ENCODE results near the gene NTM. TPM values are rescaled to one million over a fixed set of nuclear protein-coding genes. Genes with fewer than 3 reads are reported as not detected.
"Not testable (repeated sequence)": the region's sequence is repeated elsewhere in the genome, so short reads cannot be mapped to it uniquely, and the experiment has no call there.

NTM gene
- total and polyA plus RNA-seq, 9 donors, result 0.16 to 8.5 (median 0.55) TPM; not detected in 3

DNA sequence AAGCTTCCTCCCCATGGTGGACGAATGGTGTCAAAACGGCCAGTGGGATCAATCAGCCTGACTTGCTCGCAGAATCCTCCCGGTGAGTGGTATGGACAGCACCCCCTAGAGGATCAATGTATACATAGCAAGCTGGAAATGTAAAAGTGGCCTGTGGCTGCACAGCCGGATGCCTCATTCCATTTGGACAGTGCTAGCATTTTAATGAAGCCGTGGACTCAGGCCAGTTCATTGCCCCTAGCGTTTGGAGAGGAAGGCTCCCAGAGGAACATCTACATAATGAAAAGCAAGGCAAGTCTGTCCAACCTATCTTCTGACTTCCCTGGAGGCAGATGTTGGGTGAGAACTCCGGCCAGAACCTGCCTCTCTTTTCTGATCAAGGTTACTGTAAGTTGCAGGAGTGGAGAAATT is 942.3 kb downstream of the NTM start:
- H3K27me3 ChIP-seq, result no peaks in the 10 kb centered on the region
- DNase-seq, result no peak
- intact Hi-C loops (cut with DNase I), result no loop called here
- H3K4me3 ChIP-seq, result no peak overlapping the region
- no peak for TF ChIP-seq EP300 (IDR thresholded peaks at IDR 0.05)
- 23 to 35% (median 25%) methylated on average over 8 of the region's 8 CpGs for WGBS, 3 donors
- H3K27ac ChIP-seq, result no peak overlapping the region
- no peaks in the 10 kb centered on the region for H3K9me3 ChIP-seq
- no peaks in the 10 kb centered on the region for H3K36me3 ChIP-seq
- no peaks in the 10 kb centered on the region for H3K4me1 ChIP-seq (ENCODE audit: insufficient read depth)

DNA sequence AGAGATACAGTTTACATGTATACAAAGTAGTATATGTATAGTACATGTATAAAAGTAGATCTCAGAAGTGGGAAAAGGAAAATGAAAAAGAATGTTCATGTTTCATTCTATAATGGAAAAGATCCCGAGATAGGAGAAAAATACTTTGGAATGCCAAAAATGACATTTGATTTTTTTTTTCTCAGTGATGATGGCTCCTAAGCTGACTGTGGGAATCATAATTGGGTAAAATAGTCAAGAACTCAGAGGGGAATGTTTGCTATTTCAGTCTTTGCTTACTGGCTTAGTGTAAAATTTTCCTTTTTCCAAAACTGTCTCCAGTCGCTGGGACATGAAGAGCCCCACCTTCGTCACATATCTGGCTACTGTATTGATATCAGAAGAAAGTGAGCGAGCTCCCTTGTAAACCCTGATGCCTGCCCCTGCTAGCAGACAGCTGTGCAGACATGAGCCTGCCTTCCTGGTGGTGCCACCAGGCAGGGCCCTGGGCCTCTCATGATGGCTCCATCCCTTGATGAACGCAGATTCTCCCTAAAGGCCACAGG is 944.6 kb downstream of the NTM start:
- Histone ChIP-seq H3K4me3 (no peak overlapping the region), H3K4me1 (ENCODE audit: insufficient read depth) (no peaks in the 10 kb centered on the region), H3K27me3 (no peaks in the 10 kb centered on the region), H3K9me3 (no peaks in the 10 kb centered on the region), H3K27ac (no peak overlapping the region), H3K36me3 (no peaks in the 10 kb centered on the region)
- DNase-seq, result no peak
- intact Hi-C loops (cut with DNase I), result no loop called here
- WGBS, 3 donors, result 64 to 85% (median 64%) methylated on average over 5 of the region's 5 CpGs
- TF ChIP-seq EP300 (IDR thresholded peaks at IDR 0.05) (no peak), POLR2A (IDR thresholded peaks at IDR 0.05) (no peak)
- TF ChIP-seq, protein P1, sequence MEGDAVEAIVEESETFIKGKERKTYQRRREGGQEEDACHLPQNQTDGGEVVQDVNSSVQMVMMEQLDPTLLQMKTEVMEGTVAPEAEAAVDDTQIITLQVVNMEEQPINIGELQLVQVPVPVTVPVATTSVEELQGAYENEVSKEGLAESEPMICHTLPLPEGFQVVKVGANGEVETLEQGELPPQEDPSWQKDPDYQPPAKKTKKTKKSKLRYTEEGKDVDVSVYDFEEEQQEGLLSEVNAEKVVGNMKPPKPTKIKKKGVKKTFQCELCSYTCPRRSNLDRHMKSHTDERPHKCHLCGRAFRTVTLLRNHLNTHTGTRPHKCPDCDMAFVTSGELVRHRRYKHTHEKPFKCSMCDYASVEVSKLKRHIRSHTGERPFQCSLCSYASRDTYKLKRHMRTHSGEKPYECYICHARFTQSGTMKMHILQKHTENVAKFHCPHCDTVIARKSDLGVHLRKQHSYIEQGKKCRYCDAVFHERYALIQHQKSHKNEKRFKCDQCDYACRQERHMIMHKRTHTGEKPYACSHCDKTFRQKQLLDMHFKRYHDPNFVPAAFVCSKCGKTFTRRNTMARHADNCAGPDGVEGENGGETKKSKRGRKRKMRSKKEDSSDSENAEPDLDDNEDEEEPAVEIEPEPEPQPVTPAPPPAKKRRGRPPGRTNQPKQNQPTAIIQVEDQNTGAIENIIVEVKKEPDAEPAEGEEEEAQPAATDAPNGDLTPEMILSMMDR (IDR thresholded peaks at IDR 0.05), result no peak

DNA sequence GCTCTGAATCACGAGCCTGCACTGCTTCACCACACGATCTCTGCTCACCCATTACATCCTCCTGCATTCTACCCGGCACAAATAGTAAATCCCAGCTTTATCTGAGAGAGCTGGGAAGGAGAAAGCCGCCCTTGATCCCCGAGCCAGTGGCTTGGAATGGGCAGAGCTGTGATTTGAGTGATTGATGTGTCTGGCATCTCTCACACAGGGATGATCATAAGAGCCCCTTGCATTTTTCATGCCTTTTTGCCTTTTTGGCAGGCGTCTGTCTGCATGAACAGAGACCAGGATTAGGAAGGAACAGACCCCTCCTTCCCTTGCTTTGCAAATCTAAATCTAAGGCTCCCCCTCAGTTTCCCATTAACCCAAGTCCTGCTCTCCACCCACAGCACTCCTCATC is 945.3 kb downstream of the NTM start:
- no peaks in the 10 kb centered on the region for H3K27me3 ChIP-seq
- H3K4me3 ChIP-seq, result no peak overlapping the region
- H3K9me3 ChIP-seq, result no peaks in the 10 kb centered on the region
- H3K36me3 ChIP-seq, result no peaks in the 10 kb centered on the region
- no peaks in the 10 kb centered on the region for H3K4me1 ChIP-seq (ENCODE audit: insufficient read depth)
- intact Hi-C loops (cut with DNase I), result no loop called here
- TF ChIP-seq POLR2A (IDR thresholded peaks at IDR 0.05), result no peak
- TF ChIP-seq EP300 (IDR thresholded peaks at IDR 0.05), result no peak
- TF ChIP-seq, protein P1 (IDR thresholded peaks at IDR 0.05), result no peak
- H3K27ac ChIP-seq, result no peak overlapping the region
- WGBS, 3 donors, result 48 to 59% (median 50%) methylated on average over 6 of the region's 6 CpGs
- no peak for DNase-seq

DNA sequence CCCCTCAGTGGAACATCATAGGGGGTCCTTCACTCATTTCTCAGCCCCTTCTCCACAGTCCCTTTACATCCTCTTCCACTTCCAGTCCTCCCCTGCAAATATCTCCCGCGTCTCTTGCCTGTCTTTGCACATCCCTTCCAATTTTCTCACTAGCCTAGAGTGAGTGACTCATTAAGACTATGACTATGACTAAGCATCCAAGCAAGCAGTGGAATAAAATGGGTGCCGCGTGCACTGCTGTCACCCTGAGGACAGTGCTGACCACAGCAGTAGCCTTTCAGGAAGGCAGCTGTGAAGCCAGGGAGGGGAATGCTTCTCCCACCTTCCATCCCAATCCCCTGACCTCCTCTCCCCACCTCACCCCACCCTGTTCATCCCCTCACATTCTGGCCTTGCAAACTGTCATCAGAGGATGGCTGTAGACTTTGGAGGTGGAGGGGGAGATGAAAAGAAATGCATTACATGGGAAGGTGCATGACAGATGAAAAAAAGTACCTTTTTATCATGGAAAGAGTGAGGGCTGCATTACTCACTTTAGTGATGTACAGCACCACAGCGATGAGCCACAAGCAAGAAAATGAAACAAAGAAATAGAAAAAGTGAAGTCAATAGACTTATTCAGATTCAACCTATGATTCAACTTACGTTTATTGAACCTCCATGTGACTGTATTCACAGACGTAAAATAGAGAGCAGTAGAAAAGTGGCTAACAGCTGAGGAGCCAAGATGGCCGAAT is 948.2 kb downstream of the NTM start:
- WGBS, 3 donors, result 65 to 96% (median 80%) methylated on average over 8 of the region's 8 CpGs
- intact Hi-C loops (cut with DNase I), result no loop called here

DNA sequence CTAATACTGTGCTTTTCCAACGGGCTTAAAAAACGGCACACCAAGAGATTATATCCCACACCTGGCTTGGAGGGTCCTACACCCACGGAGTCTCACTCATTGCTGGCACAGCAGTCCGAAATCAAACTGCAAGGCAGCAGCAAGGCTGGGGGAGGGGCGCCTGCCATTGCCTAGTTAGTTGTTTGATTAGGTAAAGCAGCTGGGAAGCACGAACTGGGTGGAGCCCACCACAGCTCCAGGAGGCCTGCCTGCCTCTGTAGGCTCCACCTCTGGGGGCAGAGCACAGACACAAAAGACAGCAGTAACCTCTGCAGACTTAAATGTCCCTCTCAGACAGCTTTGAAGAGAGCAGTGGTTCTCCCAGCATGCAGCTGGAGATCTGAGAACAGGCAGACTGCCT is 949.0 kb downstream of the NTM start:
- H3K4me1 ChIP-seq (ENCODE audit: insufficient read depth); H3K4me3 ChIP-seq; DNase-seq; H3K27ac ChIP-seq; H3K9me3 ChIP-seq; H3K27me3 ChIP-seq; intact Hi-C loops (cut with DNase I); H3K36me3 ChIP-seq: not testable (repeated sequence)
- WGBS, 3 donors, result 76 to 79% (median 78%) methylated on average over 6 of the region's 6 CpGs

More for the DNA sequence above, 948.2 kb downstream of the NTM start:
- Histone ChIP-seq H3K27me3 (no peaks in the 10 kb centered on the region), H3K27ac (no peak overlapping the region), H3K36me3 (no peaks in the 10 kb centered on the region), H3K9me3 (no peaks in the 10 kb centered on the region), H3K4me3 (no peak overlapping the region), H3K4me1 (ENCODE audit: insufficient read depth) (no peaks in the 10 kb centered on the region)
- no peak for DNase-seq
- no peak for TF ChIP-seq POLR2A (IDR thresholded peaks at IDR 0.05)
- no peak for TF ChIP-seq EP300 (IDR thresholded peaks at IDR 0.05)
- TF ChIP-seq, protein P1 (IDR thresholded peaks at IDR 0.05), result no peak
